Endometrium (tissue), 2 donors: ENCODE results near the gene SMTN.
"Not testable (repeated sequence)": the region's sequence is repeated elsewhere in the genome, so short reads cannot be mapped to it uniquely, and the experiment has no call there.

Experiments
- FAIRE-seq: peaks from 2 replicates; lab custom pipeline; 2012; peaks lifted over from hg19 to GRCh38; lab: Jason Lieb, UNC
- donor health status: control.
- donor health status: control.

Gene SMTN

GRCh38 chr22:31080848-31081649 lies at the start of gene SMTN:
Gene SMTN, plus strand, starts transcription at chr22:31081318. Its CDS starts 1,941 bp downstream, at chr22:31083259.
- peak; percentile 66 for FAIRE-seq

- peak; percentile 80 for FAIRE-seq
Observed at GRCh38 chr22:31036671-31037550, 44.2 kb upstream of the SMTN start.

- FAIRE-seq: no peak
Observed at GRCh38 chr22:31038686-31039085, 42.4 kb upstream of the SMTN start.

GRCh38 chr22:31039393-31039792 lies 41.7 kb upstream of the SMTN start:
- FAIRE-seq: peak; percentile 93

- no peak for FAIRE-seq
Observed at GRCh38 chr22:31040542-31041398, 40.3 kb upstream of the SMTN start.

- peak; percentile 50 for FAIRE-seq
Observed at GRCh38 chr22:31044262-31044861, 36.8 kb upstream of the SMTN start.

GRCh38 chr22:31045900-31046538 lies 35.1 kb upstream of the SMTN start:
- no peak for FAIRE-seq

GRCh38 chr22:31046539-31047226 lies 34.4 kb upstream of the SMTN start:
- FAIRE-seq: peak; percentile 93

GRCh38 chr22:31048570-31048969 lies 32.5 kb upstream of the SMTN start:
- FAIRE-seq: no peak

- no peak for FAIRE-seq
Observed at GRCh38 chr22:31049815-31050420, 31.2 kb upstream of the SMTN start.

- FAIRE-seq: no peak
Observed at GRCh38 chr22:31055117-31055634, 25.9 kb upstream of the SMTN start.

GRCh38 chr22:31055635-31056159 lies 25.4 kb upstream of the SMTN start:
- no peak for FAIRE-seq

- no peak for FAIRE-seq
Observed at GRCh38 chr22:31056986-31057599, 24.0 kb upstream of the SMTN start.

- FAIRE-seq: not testable (repeated sequence)
Observed at GRCh38 chr22:31059663-31060062, 21.5 kb upstream of the SMTN start.

GRCh38 chr22:31062566-31063230 lies 18.4 kb upstream of the SMTN start:
- FAIRE-seq: no peak

GRCh38 chr22:31064369-31064768 lies 16.7 kb upstream of the SMTN start:
- FAIRE-seq: no peak

GRCh38 chr22:31068970-31069369 lies 12.1 kb upstream of the SMTN start:
- FAIRE-seq: no peak

- FAIRE-seq: not testable (repeated sequence)
Observed at GRCh38 chr22:31069691-31070314, 11.3 kb upstream of the SMTN start.
